Measurements from ENCODE around the gene CRB3.

DNA sequence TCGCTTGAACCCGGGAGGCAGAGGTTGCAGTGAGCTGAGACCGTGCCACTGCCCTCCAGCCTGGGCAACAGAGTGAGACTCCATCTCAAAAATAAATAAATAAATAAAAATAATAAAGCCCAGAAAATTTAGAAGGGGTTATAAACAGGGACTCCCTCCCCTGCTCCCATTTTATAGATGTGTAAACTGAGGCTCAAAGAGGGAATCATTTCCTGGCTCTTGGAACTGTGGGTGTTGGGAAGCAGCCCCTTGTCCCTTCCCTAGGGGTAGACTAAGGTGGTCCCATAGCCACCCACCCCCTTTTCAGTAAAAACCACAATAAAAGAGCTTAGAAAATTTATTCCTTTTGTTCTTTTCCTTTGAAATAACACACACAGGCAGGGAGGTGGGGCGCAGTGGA lies 24.3 kb upstream of the CRB3 start:
- TF ChIP-seq, protein P1, sequence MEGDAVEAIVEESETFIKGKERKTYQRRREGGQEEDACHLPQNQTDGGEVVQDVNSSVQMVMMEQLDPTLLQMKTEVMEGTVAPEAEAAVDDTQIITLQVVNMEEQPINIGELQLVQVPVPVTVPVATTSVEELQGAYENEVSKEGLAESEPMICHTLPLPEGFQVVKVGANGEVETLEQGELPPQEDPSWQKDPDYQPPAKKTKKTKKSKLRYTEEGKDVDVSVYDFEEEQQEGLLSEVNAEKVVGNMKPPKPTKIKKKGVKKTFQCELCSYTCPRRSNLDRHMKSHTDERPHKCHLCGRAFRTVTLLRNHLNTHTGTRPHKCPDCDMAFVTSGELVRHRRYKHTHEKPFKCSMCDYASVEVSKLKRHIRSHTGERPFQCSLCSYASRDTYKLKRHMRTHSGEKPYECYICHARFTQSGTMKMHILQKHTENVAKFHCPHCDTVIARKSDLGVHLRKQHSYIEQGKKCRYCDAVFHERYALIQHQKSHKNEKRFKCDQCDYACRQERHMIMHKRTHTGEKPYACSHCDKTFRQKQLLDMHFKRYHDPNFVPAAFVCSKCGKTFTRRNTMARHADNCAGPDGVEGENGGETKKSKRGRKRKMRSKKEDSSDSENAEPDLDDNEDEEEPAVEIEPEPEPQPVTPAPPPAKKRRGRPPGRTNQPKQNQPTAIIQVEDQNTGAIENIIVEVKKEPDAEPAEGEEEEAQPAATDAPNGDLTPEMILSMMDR (IDR thresholded peaks at IDR 0.05), result no peak
- no peak for TF ChIP-seq POLR2A (IDR thresholded peaks at IDR 0.05)
